ENCODE measurements around the gene SRC.

The SRC gene

DNA sequence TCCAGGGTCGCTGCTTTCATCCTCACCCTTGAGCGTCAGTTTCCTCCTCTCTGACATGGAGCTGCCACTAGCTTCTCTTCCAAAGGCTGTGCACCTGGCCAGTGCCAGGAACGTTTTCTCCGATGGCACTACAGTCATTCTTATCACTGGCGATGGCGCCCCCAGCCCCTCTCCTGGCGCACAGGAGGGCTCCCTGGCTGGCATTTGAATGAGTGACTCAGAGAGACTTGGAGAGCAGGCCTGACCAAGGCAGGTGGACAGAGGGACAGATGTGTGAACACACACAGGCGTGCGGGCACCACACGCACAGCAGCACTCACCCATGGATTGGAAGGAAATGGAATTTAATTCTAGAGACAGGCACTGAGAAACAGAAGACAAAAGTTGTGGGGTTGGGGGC is 77.6 kb downstream of the SRC start:
- no peak for DNase-seq (ENCODE audit: low spot score)
- TF ChIP-seq CTCF (IDR thresholded peaks at IDR 0.05; ENCODE audit: extremely low read depth, insufficient read depth, missing control alignments) = no peak
- in situ Hi-C loops (cut with MboI; ENCODE audit: low pct_unique_long_range_greater_than_20kb, low sequenced_read_pairs, unreplicated experiment) = no loop called here

DNA sequence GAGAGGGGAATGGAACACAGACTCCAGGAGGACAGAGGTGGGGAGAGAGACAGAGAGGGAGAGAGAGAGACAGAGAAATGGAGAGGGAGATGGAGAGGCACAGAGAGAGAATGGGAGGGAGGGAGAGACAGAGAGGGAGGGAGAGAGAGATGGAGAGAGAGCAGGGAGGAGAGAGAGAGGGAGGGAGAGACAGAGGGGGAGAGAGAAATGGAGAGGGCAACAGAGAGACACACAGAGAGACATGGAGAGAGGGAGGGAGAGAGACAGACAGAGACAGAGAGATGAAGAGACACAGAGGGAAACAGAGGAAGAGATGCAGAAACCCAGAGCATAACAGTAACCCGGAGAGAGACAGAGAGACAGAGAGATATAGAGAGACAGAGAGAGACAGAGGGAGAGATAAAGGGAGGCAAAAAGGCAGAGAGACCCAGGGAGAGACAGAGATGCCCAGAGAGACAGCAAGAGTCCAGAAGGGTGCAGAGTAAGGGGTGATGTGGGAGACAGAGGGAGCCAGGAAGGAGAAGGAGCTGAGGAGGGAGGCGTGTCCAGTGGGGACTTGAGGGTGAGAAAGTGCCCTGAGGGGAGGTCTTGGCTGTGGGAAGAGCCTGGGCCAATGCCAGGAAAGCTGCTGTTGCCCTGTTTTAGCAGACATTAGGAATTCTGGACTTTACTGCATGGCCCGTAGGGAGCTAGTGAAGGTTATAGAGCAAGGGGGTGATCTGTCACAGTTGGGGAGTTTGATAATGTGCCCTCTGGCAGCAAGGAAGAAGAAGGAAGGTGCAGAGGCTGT is 78.3 kb downstream of the SRC start:
- in situ Hi-C loops (cut with MboI; ENCODE audit: low pct_unique_long_range_greater_than_20kb, low sequenced_read_pairs, unreplicated experiment) = no loop called here
- TF ChIP-seq CTCF (IDR thresholded peaks at IDR 0.05; ENCODE audit: extremely low read depth, insufficient read depth, missing control alignments) = no peak
- DNase-seq (ENCODE audit: low spot score) = no peak

DNA sequence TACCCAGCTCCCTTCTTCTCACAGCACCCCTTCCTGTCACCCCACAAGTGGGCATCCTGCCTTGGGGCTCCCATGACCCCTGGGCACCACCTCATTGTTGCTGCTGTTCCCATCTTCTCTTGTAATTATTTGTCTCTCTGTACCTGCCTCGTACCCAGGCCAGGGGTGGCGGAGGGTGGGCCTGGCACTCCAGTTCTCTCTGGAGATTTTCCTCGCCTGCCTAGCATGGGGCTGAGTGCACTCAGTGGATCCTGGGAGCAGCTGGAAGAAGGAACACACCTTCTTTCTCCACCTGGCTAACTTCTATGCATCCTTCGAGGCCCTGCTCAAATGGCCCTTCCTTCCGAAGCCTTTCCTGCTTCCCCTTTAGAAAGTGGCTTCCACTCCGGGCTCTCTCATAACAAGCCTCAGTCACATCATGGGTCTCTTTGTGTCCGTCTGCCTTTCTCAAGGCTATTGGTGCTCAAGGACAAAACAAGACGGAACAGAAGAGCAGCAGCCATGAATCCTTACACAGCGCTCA is 79.2 kb downstream of the SRC start:
- TF ChIP-seq CTCF (IDR thresholded peaks at IDR 0.05; ENCODE audit: extremely low read depth, insufficient read depth, missing control alignments) = no peak
- in situ Hi-C loops (cut with MboI; ENCODE audit: low pct_unique_long_range_greater_than_20kb, low sequenced_read_pairs, unreplicated experiment) = no loop called here
- no peak for DNase-seq (ENCODE audit: low spot score)

- no peak for DNase-seq (ENCODE audit: low spot score)
- in situ Hi-C loops (cut with MboI; ENCODE audit: low pct_unique_long_range_greater_than_20kb, low sequenced_read_pairs, unreplicated experiment) = no loop called here
- TF ChIP-seq CTCF (IDR thresholded peaks at IDR 0.05; ENCODE audit: extremely low read depth, insufficient read depth, missing control alignments) = no peak
Measured at GRCh38 chr20:37426106-37426505, 80.2 kb downstream of the SRC start.

GRCh38 chr20:37426978-37427377 is 81.0 kb downstream of the SRC start:
- TF ChIP-seq CTCF (IDR thresholded peaks at IDR 0.05; ENCODE audit: extremely low read depth, insufficient read depth, missing control alignments) = no peak
- in situ Hi-C loops (cut with MboI; ENCODE audit: low pct_unique_long_range_greater_than_20kb, low sequenced_read_pairs, unreplicated experiment) = no loop called here
- DNase-seq (ENCODE audit: low spot score) = no peak

GRCh38 chr20:37430044-37430443 is 84.1 kb downstream of the SRC start:
- in situ Hi-C loops (cut with MboI; ENCODE audit: low pct_unique_long_range_greater_than_20kb, low sequenced_read_pairs, unreplicated experiment) = no loop called here
- DNase-seq (ENCODE audit: low spot score) = no peak
- TF ChIP-seq CTCF (IDR thresholded peaks at IDR 0.05; ENCODE audit: extremely low read depth, insufficient read depth, missing control alignments) = no peak
